ENCODE results near the gene SH3GL2. TPM values are rescaled to one million over a fixed set of nuclear protein-coding genes. Genes with fewer than 3 reads are reported as not detected.

SH3GL2 gene
- polyA plus RNA-seq (2012; ENCODE audit: insufficient read length, low read depth), result not detected

DNA sequence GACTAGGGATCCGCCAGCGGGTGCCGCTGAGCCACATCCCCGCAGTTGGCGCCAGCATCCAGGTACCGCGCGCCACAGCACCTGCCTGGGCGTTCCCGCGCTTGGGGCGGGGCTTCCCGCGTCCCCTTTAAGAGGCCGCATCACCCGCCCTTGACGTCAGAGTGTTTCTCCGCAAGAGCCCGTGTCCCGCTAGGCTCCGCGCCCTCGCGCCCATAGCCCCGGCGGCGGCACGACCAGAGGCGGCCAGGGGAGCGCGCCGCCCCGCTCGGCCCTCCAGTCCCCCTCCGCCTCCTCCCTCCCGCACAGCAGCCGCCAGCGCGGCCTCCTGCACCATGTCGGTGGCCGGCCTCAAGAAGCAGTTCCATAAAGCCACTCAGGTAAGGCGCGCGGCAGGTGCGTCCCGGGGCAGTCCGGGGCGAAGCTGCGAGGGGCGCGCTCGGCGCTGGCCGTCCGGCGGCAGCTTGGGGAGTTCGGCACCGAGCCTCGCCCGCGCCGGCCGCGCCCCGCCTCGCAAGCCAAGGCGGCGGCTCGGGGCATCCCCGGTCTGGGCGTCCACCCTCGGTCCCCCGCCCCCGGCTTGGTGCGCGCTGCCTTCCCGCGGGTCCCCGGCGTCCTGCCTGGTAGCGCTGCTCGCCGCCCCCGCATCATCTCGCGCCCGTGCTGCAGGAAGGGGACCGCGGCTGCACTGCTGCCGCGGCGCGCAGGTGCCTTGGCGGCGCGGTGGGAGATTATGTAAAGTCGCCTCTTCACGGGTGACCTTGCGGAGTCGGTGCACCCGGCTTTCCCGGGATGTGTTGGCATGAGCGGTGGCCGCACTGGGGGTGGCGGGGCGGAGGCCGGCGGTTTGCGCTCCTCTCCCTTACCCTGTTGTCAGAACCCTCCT, at the start of gene SH3GL2:
Gene SH3GL2 (plus strand): TSS at position 156 of the 883 bp plus-strand sequence.
- TF ChIP-seq, protein P1, sequence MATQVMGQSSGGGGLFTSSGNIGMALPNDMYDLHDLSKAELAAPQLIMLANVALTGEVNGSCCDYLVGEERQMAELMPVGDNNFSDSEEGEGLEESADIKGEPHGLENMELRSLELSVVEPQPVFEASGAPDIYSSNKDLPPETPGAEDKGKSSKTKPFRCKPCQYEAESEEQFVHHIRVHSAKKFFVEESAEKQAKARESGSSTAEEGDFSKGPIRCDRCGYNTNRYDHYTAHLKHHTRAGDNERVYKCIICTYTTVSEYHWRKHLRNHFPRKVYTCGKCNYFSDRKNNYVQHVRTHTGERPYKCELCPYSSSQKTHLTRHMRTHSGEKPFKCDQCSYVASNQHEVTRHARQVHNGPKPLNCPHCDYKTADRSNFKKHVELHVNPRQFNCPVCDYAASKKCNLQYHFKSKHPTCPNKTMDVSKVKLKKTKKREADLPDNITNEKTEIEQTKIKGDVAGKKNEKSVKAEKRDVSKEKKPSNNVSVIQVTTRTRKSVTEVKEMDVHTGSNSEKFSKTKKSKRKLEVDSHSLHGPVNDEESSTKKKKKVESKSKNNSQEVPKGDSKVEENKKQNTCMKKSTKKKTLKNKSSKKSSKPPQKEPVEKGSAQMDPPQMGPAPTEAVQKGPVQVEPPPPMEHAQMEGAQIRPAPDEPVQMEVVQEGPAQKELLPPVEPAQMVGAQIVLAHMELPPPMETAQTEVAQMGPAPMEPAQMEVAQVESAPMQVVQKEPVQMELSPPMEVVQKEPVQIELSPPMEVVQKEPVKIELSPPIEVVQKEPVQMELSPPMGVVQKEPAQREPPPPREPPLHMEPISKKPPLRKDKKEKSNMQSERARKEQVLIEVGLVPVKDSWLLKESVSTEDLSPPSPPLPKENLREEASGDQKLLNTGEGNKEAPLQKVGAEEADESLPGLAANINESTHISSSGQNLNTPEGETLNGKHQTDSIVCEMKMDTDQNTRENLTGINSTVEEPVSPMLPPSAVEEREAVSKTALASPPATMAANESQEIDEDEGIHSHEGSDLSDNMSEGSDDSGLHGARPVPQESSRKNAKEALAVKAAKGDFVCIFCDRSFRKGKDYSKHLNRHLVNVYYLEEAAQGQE (IDR thresholded peaks at IDR 0.05; ENCODE audit: insufficient read depth in 1 of 2, low read depth in 2 of 2, low read length in 2 of 2), result no peak
- TF ChIP-seq POLR2AphosphoS5 (IDR thresholded peaks at IDR 0.05; ENCODE audit: low read depth, low read length), result no peak
- no peak for TF ChIP-seq SIN3A (IDR thresholded peaks at IDR 0.05; ENCODE audit: borderline replicate concordance, insufficient read depth, low read length)
- no peak for TF ChIP-seq TAF1 (IDR thresholded peaks at IDR 0.05; ENCODE audit: borderline replicate concordance, insufficient read depth, low read length)
- no peak for TF ChIP-seq FOXP2 (optimal IDR thresholded peaks at IDR 0.05; ENCODE audit: borderline replicate concordance, extremely low read depth, extremely low read length, insufficient read depth)

DNA sequence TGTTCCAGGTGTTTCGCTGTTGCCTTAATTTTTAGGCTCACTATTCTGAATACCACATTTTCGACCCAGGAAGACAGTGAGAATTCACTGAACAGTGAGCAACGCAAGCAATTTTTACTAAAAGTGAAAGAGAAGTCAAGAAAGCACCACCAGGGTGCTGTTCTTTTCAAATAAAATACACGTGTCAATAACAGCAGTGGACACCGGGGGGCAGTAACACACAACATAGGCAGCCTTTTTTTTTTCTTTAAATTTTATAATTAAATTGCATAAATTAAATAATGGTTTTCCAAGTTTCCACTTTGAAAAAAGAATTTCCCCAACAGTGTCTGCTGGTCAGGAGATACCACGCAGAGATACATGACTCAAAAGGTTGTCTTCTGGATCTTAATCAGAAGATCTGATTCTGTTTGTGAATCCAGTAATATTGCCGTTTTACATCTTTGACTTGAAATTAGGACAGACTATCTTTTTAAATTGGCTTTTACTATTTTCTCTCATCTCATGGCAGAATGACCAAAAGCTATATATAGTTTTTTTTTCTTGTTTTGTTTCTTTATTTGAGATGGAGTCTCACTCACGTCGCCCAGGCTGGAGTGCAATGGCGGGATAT, 47.1 kb upstream of the SH3GL2 start:
- TF ChIP-seq, protein P1 (IDR thresholded peaks at IDR 0.05; ENCODE audit: insufficient read depth in 1 of 2, low read depth in 2 of 2, low read length in 2 of 2), result no peak
- TF ChIP-seq FOXP2 (optimal IDR thresholded peaks at IDR 0.05; ENCODE audit: borderline replicate concordance, extremely low read depth, extremely low read length, insufficient read depth) (no peak), TAF1 (IDR thresholded peaks at IDR 0.05; ENCODE audit: borderline replicate concordance, insufficient read depth, low read length) (no peak), POLR2AphosphoS5 (IDR thresholded peaks at IDR 0.05; ENCODE audit: low read depth, low read length) (no peak), SIN3A (IDR thresholded peaks at IDR 0.05; ENCODE audit: borderline replicate concordance, insufficient read depth, low read length) (no peak)

DNA sequence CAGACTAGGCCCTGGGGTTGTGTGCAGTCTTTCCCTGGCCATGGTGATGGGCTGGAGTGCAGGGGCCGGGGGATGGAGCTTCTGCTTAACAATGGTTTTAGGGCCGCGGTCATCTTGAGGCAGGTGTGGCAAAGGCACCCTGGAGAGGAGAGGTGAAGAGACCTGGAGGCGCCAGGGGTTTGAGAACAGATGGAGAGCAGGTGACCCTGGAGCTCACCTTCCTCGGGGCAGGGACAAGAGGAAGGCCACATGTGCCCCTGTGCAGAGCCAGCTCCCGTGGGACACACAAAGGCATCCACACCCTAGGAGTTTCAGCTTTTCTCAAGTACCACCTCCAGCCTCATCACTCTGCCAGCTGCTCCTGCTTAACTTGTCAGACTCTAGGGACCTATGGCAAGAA, 46.4 kb upstream of the SH3GL2 start:
- TF ChIP-seq, protein P1 (IDR thresholded peaks at IDR 0.05; ENCODE audit: insufficient read depth in 1 of 2, low read depth in 2 of 2, low read length in 2 of 2), result no peak
- no peak for TF ChIP-seq TAF1 (IDR thresholded peaks at IDR 0.05; ENCODE audit: borderline replicate concordance, insufficient read depth, low read length)
- TF ChIP-seq POLR2AphosphoS5 (IDR thresholded peaks at IDR 0.05; ENCODE audit: low read depth, low read length), result no peak
- no peak for TF ChIP-seq FOXP2 (optimal IDR thresholded peaks at IDR 0.05; ENCODE audit: borderline replicate concordance, extremely low read depth, extremely low read length, insufficient read depth)
- TF ChIP-seq SIN3A (IDR thresholded peaks at IDR 0.05; ENCODE audit: borderline replicate concordance, insufficient read depth, low read length), result no peak

DNA sequence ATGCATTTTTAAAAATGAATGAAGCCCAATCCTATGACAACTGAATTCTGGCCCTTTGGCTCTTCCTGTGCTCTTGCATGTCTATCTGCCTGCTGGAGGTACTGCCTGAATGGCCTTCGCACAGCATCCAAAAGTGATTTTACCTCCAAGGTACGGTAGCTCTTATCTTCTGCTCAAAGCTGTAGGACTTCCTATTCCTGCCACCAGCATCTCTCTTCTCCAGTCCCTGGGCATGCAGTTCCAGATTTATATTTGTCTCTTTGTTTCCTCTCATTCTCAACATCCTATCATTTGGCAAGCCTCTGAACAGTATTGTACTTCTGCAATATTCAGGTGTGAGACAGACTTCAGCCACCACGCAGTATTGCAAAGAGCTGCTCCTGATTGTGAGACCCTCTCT, 43.7 kb upstream of the SH3GL2 start:
- no peak for TF ChIP-seq SIN3A (IDR thresholded peaks at IDR 0.05; ENCODE audit: borderline replicate concordance, insufficient read depth, low read length)
- TF ChIP-seq, protein P1 (IDR thresholded peaks at IDR 0.05; ENCODE audit: insufficient read depth in 1 of 2, low read depth in 2 of 2, low read length in 2 of 2), result no peak
- no peak for TF ChIP-seq TAF1 (IDR thresholded peaks at IDR 0.05; ENCODE audit: borderline replicate concordance, insufficient read depth, low read length)
- no peak for TF ChIP-seq POLR2AphosphoS5 (IDR thresholded peaks at IDR 0.05; ENCODE audit: low read depth, low read length)
- TF ChIP-seq FOXP2 (optimal IDR thresholded peaks at IDR 0.05; ENCODE audit: borderline replicate concordance, extremely low read depth, extremely low read length, insufficient read depth), result no peak

Measured in PFSK-1 (cell line).